Mesothelial cell of epicardium (in vitro differentiated cells): Measurements from ENCODE around the gene SOX9. TPM values are rescaled to one million over a fixed set of nuclear protein-coding genes. Genes with fewer than 3 reads are reported as not detected.

Source experiments
- DNase-seq, 2 experiments: peaks; one replicate each; pipeline ENCODE4 v3.0.0; 2021; ENCODE audit warnings: low spot score in 2 of 2; ENCODE audit not compliant: unreplicated experiment in 2 of 2
- H3K27ac Mint-ChIP-seq: 2 replicates; pipeline ENCODE4 v1.8.0; 2021; ENCODE audit warnings: mixed read lengths
- H3K27me3 Mint-ChIP-seq: 2 replicates; pipeline ENCODE4 v1.8.0; 2021; ENCODE audit warnings: low read depth, mixed read lengths
- H3K36me3 Mint-ChIP-seq: 2 replicates; pipeline ENCODE4 v1.8.0; 2021; ENCODE audit warnings: mixed read lengths
- H3K4me1 Mint-ChIP-seq: 2 replicates; pipeline ENCODE4 v1.8.0; 2021; ENCODE audit warnings: mixed read lengths
- H3K4me3 Mint-ChIP-seq: 2 replicates; pipeline ENCODE4 v1.8.0; 2021; ENCODE audit warnings: mild to moderate bottlenecking, moderate library complexity, mixed read lengths
- H3K9me3 Mint-ChIP-seq: 2 replicates; pipeline ENCODE4 v1.8.0; 2021; ENCODE audit warnings: mixed read lengths
- total RNA-seq: library from RNA; stranded (reverse); gene quantifications from 3 replicates; pipeline ENCODE4 v1.2.1, GENCODE V29; 2021
- TF ChIP-seq, protein P1 (sequence below): fragments of 200-600 bp; sonication (generic); IDR thresholded peaks from one replicate; pipeline ENCODE4 v1.5.0; 2021; ENCODE audit warnings: antibody characterized with exemption; ENCODE audit not compliant: unreplicated experiment

The SOX9 gene
- total RNA-seq, 1 donor from 2014 or later, result 47.1 TPM

- Mint-ChIP-seq H3K4me1 (no peaks in the 10 kb centered on the region), H3K27ac (no peak overlapping the region), H3K9me3 (no peaks in the 10 kb centered on the region), H3K4me3 (no peak overlapping the region), H3K27me3 (peaks cover 9% of the 10 kb centered on the region), H3K36me3 (no peaks in the 10 kb centered on the region)
- TF ChIP-seq, protein P1, sequence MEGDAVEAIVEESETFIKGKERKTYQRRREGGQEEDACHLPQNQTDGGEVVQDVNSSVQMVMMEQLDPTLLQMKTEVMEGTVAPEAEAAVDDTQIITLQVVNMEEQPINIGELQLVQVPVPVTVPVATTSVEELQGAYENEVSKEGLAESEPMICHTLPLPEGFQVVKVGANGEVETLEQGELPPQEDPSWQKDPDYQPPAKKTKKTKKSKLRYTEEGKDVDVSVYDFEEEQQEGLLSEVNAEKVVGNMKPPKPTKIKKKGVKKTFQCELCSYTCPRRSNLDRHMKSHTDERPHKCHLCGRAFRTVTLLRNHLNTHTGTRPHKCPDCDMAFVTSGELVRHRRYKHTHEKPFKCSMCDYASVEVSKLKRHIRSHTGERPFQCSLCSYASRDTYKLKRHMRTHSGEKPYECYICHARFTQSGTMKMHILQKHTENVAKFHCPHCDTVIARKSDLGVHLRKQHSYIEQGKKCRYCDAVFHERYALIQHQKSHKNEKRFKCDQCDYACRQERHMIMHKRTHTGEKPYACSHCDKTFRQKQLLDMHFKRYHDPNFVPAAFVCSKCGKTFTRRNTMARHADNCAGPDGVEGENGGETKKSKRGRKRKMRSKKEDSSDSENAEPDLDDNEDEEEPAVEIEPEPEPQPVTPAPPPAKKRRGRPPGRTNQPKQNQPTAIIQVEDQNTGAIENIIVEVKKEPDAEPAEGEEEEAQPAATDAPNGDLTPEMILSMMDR, result no peak
- no peak for DNase-seq
These were observed 16.5 kb upstream of the SOX9 start for GRCh38 chr17:72104164-72104862.

DNA sequence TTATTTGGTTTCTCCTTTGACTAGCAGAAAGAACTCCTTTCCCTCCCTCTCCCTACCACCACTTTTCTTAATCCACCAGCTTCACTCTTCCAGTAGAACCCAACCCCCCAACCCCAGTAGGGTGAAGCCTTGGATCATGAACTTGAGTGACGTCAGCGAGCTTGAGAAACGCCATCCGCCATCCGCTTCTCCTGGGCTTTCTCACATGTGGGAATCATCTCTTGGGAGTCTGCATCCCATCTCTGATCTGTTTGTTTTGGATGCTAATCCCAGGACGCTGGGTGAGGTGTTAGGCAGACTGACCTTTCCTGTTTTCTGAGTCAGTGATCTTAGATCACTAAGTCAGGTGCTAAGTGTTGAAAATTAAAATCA is 16.0 kb upstream of the SOX9 start:
- Mint-ChIP-seq H3K9me3 (no peaks in the 10 kb centered on the region), H3K27ac (no peak overlapping the region)
- no peak for DNase-seq

DNA sequence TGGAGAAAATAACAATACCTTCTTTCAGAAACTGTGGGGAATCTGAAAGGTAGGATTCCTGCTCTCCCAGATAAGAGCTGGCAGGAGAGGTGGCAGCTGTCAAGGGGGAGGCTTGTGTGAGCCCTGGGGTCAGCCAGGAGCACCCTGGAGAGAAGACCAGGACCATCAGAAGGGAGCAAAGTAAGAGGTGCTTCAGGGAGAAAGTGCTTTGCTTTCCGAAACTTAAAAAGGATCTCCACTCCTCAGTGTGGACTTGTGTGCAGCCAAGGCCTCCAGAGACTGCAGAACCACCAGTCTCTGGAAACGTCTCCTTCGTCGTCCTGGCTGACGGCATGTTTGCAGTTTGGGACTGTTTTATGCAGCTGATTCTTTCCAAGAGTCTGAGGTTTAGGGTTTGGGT is 13.7 kb upstream of the SOX9 start:
- H3K4me1 Mint-ChIP-seq, result peaks cover 14% of the 10 kb centered on the region
- no peaks in the 10 kb centered on the region for H3K36me3 Mint-ChIP-seq
- H3K27me3 Mint-ChIP-seq, result peaks cover 20% of the 10 kb centered on the region
- no peak for DNase-seq
- no peaks in the 10 kb centered on the region for H3K9me3 Mint-ChIP-seq
- TF ChIP-seq, protein P1, result no peak
- H3K4me3 Mint-ChIP-seq, result no peak overlapping the region
- H3K27ac Mint-ChIP-seq, result no peak overlapping the region

More for the DNA sequence above, 16.0 kb upstream of the SOX9 start:
- H3K27me3 Mint-ChIP-seq, result peaks cover 10% of the 10 kb centered on the region
- no peaks in the 10 kb centered on the region for H3K4me1 Mint-ChIP-seq
- TF ChIP-seq, protein P1, result no peak
- H3K4me3 Mint-ChIP-seq, result no peak overlapping the region
- H3K36me3 Mint-ChIP-seq, result no peaks in the 10 kb centered on the region

GRCh38 chr17:72110231-72110941 is 10.4 kb upstream of the SOX9 start:
- Mint-ChIP-seq H3K9me3 (no peaks in the 10 kb centered on the region), H3K36me3 (no peaks in the 10 kb centered on the region), H3K27ac (no peak overlapping the region), H3K4me3 (no peak overlapping the region), H3K27me3 (peaks cover 42% of the 10 kb centered on the region), H3K4me1 (peaks cover 16% of the 10 kb centered on the region)
- no peak for DNase-seq
- TF ChIP-seq, protein P1, result no peak

DNA sequence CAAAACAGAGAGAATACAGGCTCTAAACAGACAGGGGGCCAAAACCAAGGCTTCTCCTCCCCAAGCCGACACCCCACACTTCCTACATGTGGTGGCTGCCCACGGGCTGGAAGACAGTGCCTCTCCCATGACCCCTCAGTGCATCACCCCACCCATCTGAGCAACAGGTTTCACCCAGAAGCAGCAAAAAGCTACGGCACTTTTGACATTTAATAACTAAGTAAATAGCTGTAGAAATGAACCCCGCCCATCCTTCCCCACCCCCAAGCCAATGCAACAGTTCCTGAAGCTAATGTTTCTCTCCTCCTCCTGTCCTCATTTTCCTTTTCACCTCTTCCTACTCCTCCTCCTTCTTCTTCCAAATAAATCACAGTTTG is 9.9 kb upstream of the SOX9 start:
- no peaks in the 10 kb centered on the region for H3K9me3 Mint-ChIP-seq
- TF ChIP-seq, protein P1, result no peak
- no peaks in the 10 kb centered on the region for H3K36me3 Mint-ChIP-seq
- H3K27ac Mint-ChIP-seq, result no peak overlapping the region
- peaks cover 48% of the 10 kb centered on the region for H3K27me3 Mint-ChIP-seq
- DNase-seq, result no peak
- no peak overlapping the region for H3K4me3 Mint-ChIP-seq
- H3K4me1 Mint-ChIP-seq, result peaks cover 19% of the 10 kb centered on the region
